Neural cell (in vitro differentiated cells): ENCODE data around the gene KCNK15.

Experiments
- CTCF ChIP-seq: fragments of 450-650 bp; IDR thresholded peaks from 2 replicates; pipeline ENCODE4 v1.5.1; 2014; ENCODE audit warnings: antibody characterized with exemption, mild to moderate bottlenecking, moderate library complexity; ENCODE audit not compliant: poor library complexity, severe bottlenecking
- EP300 ChIP-seq: fragments of 450-650 bp; conservative IDR thresholded peaks from 2 replicates; pipeline ENCODE4 v1.6.1; 2014; ENCODE audit warnings: antibody characterized with exemption, mild to moderate bottlenecking, moderate library complexity; ENCODE audit not compliant: poor library complexity, severe bottlenecking
- EZH2 ChIP-seq: fragments of 200-600, 300-800 bp; shearing (Covaris generic), sonication (generic); IDR thresholded peaks from 2 replicates; pipeline ENCODE4 v1.6.1; 2014; ENCODE audit warnings: antibody characterized with exemption, low read length, borderline replicate concordance, mild to moderate bottlenecking; ENCODE audit not compliant: insufficient read depth, poor library complexity, severe bottlenecking
- POLR2AphosphoS5 ChIP-seq: IDR thresholded peaks from 2 replicates; pipeline ENCODE4 v1.6.1; 2012
- TF ChIP-seq, protein P1 (sequence below): IDR thresholded peaks from 2 replicates; pipeline ENCODE4 v1.6.1; 2012; ENCODE audit warnings: borderline replicate concordance

GRCh38 chr20:44742304-44743079 lies 3.2 kb upstream of the KCNK15 start:
- TF ChIP-seq CTCF (no peak), EP300 (no peak), EZH2 (no peak), POLR2AphosphoS5 (no peak)
- TF ChIP-seq, protein P1, sequence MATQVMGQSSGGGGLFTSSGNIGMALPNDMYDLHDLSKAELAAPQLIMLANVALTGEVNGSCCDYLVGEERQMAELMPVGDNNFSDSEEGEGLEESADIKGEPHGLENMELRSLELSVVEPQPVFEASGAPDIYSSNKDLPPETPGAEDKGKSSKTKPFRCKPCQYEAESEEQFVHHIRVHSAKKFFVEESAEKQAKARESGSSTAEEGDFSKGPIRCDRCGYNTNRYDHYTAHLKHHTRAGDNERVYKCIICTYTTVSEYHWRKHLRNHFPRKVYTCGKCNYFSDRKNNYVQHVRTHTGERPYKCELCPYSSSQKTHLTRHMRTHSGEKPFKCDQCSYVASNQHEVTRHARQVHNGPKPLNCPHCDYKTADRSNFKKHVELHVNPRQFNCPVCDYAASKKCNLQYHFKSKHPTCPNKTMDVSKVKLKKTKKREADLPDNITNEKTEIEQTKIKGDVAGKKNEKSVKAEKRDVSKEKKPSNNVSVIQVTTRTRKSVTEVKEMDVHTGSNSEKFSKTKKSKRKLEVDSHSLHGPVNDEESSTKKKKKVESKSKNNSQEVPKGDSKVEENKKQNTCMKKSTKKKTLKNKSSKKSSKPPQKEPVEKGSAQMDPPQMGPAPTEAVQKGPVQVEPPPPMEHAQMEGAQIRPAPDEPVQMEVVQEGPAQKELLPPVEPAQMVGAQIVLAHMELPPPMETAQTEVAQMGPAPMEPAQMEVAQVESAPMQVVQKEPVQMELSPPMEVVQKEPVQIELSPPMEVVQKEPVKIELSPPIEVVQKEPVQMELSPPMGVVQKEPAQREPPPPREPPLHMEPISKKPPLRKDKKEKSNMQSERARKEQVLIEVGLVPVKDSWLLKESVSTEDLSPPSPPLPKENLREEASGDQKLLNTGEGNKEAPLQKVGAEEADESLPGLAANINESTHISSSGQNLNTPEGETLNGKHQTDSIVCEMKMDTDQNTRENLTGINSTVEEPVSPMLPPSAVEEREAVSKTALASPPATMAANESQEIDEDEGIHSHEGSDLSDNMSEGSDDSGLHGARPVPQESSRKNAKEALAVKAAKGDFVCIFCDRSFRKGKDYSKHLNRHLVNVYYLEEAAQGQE, result no peak
